Measurements from ENCODE around the gene CYP4F22. TPM values are rescaled to one million over a fixed set of nuclear protein-coding genes. Genes with fewer than 3 reads are reported as not detected.
A peak's percentile ranks its signal among the peaks of the same experiment; 100 is the strongest.
"Not testable (repeated sequence)": the region's sequence is repeated elsewhere in the genome, so short reads cannot be mapped to it uniquely, and the experiment has no call there.

The CYP4F22 gene
- total RNA-seq, 1 donor from 2014 or later = not detected

DNA sequence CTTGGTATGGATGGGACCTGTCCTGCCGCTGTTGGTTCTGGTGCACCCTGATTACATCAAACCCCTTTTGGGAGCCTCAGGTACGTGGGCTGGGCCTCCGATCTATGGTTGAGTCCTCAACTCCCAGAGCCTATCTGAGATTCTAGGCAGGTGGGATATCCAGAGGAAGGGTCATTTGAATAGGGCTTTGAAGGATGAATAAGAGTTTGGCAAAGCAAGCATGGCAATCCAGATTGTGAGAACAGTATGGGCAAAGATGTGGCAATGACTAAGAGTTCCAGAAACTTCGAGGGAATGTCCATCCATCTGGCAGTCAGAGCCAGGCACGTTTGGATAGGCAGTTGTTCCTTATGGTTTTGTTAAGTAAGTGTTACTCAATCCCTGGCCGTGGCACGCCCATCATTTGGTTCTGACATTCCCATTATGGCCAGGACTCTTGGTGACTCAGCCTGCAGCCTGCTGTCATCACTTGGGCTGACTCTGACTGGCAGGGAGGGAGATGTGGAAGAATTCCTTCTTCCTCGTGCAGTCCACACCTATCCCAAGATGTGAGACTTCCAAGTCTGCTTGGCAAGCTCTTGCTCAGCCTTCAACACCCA lies 21.5 kb downstream of the CYP4F22 start:
- DNase-seq (ENCODE audit: low spot score) = no peak
- H3K36me3 ChIP-seq = no peaks in the 10 kb centered on the region
- H3K79me2 ChIP-seq (ENCODE audit: low read depth) = no peaks in the 10 kb centered on the region
- no peaks in the 10 kb centered on the region for H3K4me1 ChIP-seq
- no peak overlapping the region for H3K9ac ChIP-seq
- H3K27me3 ChIP-seq = no peaks in the 10 kb centered on the region
- H3K4me3 ChIP-seq = no peak overlapping the region
- TF ChIP-seq EZH2 (IDR thresholded peaks at IDR 0.05) = no peak
- TF ChIP-seq, protein P1, sequence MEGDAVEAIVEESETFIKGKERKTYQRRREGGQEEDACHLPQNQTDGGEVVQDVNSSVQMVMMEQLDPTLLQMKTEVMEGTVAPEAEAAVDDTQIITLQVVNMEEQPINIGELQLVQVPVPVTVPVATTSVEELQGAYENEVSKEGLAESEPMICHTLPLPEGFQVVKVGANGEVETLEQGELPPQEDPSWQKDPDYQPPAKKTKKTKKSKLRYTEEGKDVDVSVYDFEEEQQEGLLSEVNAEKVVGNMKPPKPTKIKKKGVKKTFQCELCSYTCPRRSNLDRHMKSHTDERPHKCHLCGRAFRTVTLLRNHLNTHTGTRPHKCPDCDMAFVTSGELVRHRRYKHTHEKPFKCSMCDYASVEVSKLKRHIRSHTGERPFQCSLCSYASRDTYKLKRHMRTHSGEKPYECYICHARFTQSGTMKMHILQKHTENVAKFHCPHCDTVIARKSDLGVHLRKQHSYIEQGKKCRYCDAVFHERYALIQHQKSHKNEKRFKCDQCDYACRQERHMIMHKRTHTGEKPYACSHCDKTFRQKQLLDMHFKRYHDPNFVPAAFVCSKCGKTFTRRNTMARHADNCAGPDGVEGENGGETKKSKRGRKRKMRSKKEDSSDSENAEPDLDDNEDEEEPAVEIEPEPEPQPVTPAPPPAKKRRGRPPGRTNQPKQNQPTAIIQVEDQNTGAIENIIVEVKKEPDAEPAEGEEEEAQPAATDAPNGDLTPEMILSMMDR (IDR thresholded peaks at IDR 0.05) = no peak
- TF ChIP-seq EZH2phosphoT487 (IDR thresholded peaks at IDR 0.05) = no peak
- no peaks in the 10 kb centered on the region for H3F3A ChIP-seq (ENCODE audit: low read depth)
- H3K27ac ChIP-seq = no peak overlapping the region
- Mint-ChIP-seq H3K4me3 (peak overlapping the region; percentile 22), H3K36me3 (no peaks in the 10 kb centered on the region), H3K4me1 (no peaks in the 10 kb centered on the region), H3K9me3 (no peaks in the 10 kb centered on the region), H3K27ac (no peak overlapping the region), H3K27me3 (ENCODE audit: insufficient read depth, low read depth) (peaks cover 8% of the 10 kb centered on the region)
- peaks cover 6% of the 10 kb centered on the region for H3K9me3 ChIP-seq (ENCODE audit: low read depth)
- no peak overlapping the region for H3K4me2 ChIP-seq
- H2AFZ ChIP-seq (replicated peaks) = no peak overlapping the region
- H4K20me1 ChIP-seq (ENCODE audit: low read depth) = no peaks in the 10 kb centered on the region

DNA sequence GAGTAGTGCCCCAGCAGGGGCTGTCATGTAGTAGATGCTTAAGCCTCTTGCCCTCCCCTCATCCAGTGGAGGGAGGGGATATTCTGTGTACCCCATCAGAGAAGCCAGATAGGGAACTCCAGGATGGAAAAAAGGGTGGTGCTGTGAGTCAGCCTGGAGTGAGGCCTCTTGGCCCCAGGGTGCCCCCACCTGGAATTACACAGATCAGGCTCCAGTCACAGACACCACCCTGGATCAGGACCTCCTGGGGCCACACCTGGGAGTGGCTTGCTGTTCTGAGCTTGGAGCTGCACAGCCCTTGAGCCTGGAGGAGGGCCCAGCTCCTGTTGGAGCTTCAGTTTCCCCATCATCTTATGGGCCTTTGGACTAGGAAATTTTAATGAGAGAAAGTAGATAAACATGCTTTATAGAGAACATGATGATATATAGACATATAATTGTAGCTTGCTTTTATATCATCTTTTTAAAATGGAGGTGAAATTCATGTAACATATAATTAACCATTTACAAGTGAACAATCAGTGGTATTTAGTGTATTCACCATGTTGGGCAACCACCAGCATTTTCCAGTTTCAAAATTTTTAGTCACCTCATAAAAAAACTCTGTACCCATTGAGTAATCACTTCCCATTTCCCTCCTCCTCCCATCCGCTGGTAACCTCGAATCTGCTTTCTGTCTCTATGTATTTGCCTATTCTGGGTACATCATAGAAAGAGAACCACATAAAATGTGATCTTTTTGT lies 24.6 kb downstream of the CYP4F22 start:
- Mint-ChIP-seq H3K4me1 (no peaks in the 10 kb centered on the region), H3K4me3 (no peak overlapping the region), H3K36me3 (no peaks in the 10 kb centered on the region), H3K27ac (no peak overlapping the region), H3K9me3 (no peaks in the 10 kb centered on the region), H3K27me3 (ENCODE audit: insufficient read depth, low read depth) (peaks cover 10% of the 10 kb centered on the region)
- Histone ChIP-seq H3K4me2 (no peak overlapping the region), H3K4me3 (no peak overlapping the region), H3K27me3 (no peaks in the 10 kb centered on the region), H3K9me3 (ENCODE audit: low read depth) (peaks cover 8% of the 10 kb centered on the region), H3K79me2 (ENCODE audit: low read depth) (no peaks in the 10 kb centered on the region), H4K20me1 (ENCODE audit: low read depth) (no peaks in the 10 kb centered on the region), H3K9ac (no peak overlapping the region), H3K27ac (no peak overlapping the region), H3K4me1 (no peaks in the 10 kb centered on the region), H3F3A (ENCODE audit: low read depth) (no peaks in the 10 kb centered on the region), H3K36me3 (no peaks in the 10 kb centered on the region), H2AFZ (replicated peaks) (no peak overlapping the region)
- TF ChIP-seq EZH2 (IDR thresholded peaks at IDR 0.05) (no peak), EZH2phosphoT487 (IDR thresholded peaks at IDR 0.05) (no peak)
- TF ChIP-seq, protein P1 (IDR thresholded peaks at IDR 0.05) = no peak
- DNase-seq (ENCODE audit: low spot score) = no peak

DNA sequence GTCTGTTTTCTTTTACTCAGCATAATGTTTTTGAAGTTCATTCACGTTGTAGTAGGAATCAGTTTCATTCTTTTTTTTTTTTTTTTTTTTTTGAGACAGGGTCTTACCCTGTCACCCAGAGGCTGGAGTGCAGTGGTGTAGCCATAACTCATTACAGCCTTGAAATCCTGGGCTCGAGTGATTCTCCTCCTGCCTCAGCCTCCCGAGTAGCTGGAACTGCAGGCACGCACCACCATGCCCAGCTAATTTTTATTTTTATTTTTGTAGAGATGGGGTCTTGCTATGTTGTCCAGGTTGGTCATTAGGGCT lies 25.2 kb downstream of the CYP4F22 start:
- H2AFZ ChIP-seq (replicated peaks); H3K9me3 Mint-ChIP-seq: not testable (repeated sequence)

More for the DNA sequence above, 25.2 kb downstream of the CYP4F22 start:
- H3K4me2 ChIP-seq; DNase-seq (ENCODE audit: low spot score); H3K36me3 Mint-ChIP-seq; H3K27ac Mint-ChIP-seq; H3K4me1 ChIP-seq; H3K4me3 Mint-ChIP-seq; H3K27me3 ChIP-seq; H3K27ac ChIP-seq; H3K4me3 ChIP-seq; H3K79me2 ChIP-seq (ENCODE audit: low read depth); H3K4me1 Mint-ChIP-seq; H4K20me1 ChIP-seq (ENCODE audit: low read depth); H3K9ac ChIP-seq; H3F3A ChIP-seq (ENCODE audit: low read depth); H3K36me3 ChIP-seq: not testable (repeated sequence)
- peaks cover 12% of the 10 kb centered on the region for H3K9me3 ChIP-seq (ENCODE audit: low read depth)
- peaks cover 10% of the 10 kb centered on the region for H3K27me3 Mint-ChIP-seq (ENCODE audit: insufficient read depth, low read depth)

Measured in neural progenitor cell (in vitro differentiated cells).